ENCODE measurements around the gene RAI1.

The RAI1 gene

DNA sequence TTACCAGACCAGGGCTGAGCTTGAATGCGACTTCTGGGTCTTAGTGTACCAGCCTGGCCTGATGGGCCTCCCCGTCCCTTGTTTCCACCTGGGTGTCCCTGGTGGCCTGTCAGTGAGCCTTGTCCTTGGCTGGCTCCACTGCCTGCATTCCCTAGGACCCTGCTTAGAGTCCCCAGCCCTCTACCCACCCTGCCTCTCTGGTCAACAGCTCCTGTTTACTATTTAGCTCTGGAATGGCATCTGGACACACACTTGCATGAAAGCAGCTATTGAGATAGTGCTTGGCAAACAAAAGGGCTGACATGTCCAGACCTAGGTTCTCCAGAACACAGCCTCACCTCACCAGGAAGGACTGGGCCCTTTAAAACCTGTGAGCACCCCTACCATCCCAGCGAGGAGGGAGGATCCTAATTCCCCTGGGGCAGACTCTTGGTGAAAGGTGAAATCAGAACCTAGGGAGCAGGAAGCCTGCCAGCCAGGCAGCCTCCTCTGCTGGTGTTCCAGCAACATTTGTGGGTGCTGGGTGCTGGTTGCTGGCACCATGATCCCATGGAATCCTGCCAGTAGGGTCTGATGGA, 38.8 kb downstream of the RAI1 start:
- DNase-seq (ENCODE audit: low read depth in 2 of 2) = no peak
- no peak for TF ChIP-seq CTCF (IDR thresholded peaks at IDR 0.05; ENCODE audit: low read depth, low read length)
- no peak overlapping the region for H3K4me3 ChIP-seq (replicated peaks in 1 of 2; ENCODE audit: low read depth in 2 of 2, low read length in 2 of 2)

GRCh38 chr17:17721140-17721668, 39.9 kb downstream of the RAI1 start:
- no peak for TF ChIP-seq CTCF (IDR thresholded peaks at IDR 0.05; ENCODE audit: low read depth, low read length)
- H3K4me3 ChIP-seq (replicated peaks in 1 of 2; ENCODE audit: low read depth in 2 of 2, low read length in 2 of 2) = no peak overlapping the region
- no peak for DNase-seq (ENCODE audit: low read depth in 2 of 2)

DNA sequence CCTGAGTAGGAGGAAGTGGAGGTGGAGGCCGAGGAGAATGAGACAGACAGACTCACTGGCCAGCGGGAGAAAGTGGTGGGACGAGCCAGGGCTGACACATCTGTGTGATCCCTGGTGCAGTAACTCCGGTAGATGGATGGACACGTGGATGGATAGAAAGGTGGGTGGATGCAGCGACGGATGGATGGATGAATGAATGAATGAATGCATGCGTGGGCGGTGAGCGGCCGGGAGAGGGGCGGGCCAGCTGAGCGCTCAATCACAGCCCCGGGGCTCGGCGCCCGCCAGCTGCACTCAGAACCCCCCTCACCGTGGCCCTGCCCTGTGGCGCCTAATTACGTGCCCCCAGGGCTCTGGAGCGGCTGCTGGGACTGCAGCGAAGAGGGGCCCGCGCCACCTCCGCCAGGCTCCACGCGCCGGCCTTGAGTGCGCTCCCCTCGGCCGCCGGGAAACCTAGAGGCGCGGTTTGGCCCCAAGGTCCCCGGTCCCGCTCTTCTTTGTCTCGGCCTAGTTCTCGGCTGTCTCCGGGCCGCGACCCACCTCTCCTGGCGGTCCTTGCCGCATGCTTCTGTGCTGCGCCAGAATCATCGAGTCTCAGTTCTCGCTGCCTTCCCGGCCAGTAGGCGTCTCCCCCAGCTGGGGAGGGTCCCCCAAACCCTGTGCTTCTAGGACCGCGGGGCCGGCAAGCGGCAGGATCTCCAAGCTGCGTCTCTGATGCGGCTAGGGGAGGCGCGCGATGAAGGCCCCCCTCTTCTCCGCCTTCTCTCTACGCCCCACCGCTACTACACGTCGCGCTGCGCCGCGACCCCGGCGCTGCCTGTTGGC, 41.0 kb downstream of the RAI1 start:
- no peak for TF ChIP-seq CTCF (IDR thresholded peaks at IDR 0.05; ENCODE audit: low read depth, low read length)
- H3K4me3 ChIP-seq (replicated peaks in 1 of 2; ENCODE audit: low read depth in 2 of 2, low read length in 2 of 2) = no peak overlapping the region
- no peak for DNase-seq (ENCODE audit: low read depth in 2 of 2)

- TF ChIP-seq CTCF (IDR thresholded peaks at IDR 0.05; ENCODE audit: low read depth, low read length) = no peak
- no peak for DNase-seq (ENCODE audit: low read depth in 2 of 2)
- H3K4me3 ChIP-seq (replicated peaks in 1 of 2; ENCODE audit: low read depth in 2 of 2, low read length in 2 of 2) = peak overlapping the region; percentile 36 to 55
These were observed 41.7 kb downstream of the RAI1 start for GRCh38 chr17:17722906-17723353.

- peak; percentile 58 to 74 for DNase-seq (ENCODE audit: low read depth in 2 of 2)
- H3K4me3 ChIP-seq (replicated peaks in 1 of 2; ENCODE audit: low read depth in 2 of 2, low read length in 2 of 2) = peak overlapping the region; percentile 49 to 55
- TF ChIP-seq CTCF (IDR thresholded peaks at IDR 0.05; ENCODE audit: low read depth, low read length) = no peak
These were observed 42.4 kb downstream of the RAI1 start for GRCh38 chr17:17723354-17724261.

DNA sequence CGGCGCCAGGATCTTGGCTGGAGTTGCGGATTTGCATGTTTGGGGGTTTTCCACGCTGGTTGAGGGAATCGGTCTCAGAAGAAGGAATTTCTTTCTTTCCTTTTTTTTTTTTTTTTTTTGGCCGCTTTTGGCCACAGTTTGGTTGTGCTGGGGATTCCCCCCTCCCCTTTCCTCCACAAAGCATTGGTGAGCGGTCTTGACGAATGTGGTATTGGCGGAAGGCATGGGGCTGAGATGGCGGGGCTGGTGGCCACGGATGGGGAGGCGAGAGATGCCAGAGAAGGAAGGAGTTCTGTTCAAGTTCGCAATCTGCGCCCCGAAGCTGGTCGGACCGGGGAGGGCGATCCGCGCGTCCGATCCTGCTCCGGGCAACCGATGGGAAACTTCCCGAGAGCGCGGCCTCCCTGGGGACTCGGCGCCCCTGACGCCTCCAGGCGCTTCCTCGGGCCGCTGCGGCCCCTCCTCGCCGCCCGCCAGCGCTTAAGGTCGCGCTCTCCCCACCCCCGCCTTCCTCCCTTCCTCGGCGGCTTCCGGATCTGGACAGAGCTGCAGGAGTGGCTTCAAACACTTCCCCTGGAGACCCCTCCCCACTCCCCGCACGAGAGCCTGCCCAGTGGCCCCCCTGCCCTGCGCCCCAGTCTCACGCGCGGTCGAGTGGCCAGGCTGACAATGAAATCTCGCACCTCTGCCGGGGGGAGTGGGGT, 43.2 kb downstream of the RAI1 start:
- H3K4me3 ChIP-seq (replicated peaks in 1 of 2; ENCODE audit: low read depth in 2 of 2, low read length in 2 of 2) = peak overlapping the region; percentile 49 to 55
- TF ChIP-seq CTCF (IDR thresholded peaks at IDR 0.05; ENCODE audit: low read depth, low read length) = no peak
- DNase-seq (ENCODE audit: low read depth in 2 of 2) = peak; percentile 55
